GM19328 (cell line): ENCODE data around the gene REC114.
"Not testable (repeated sequence)": the region's sequence is repeated elsewhere in the genome, so short reads cannot be mapped to it uniquely, and the experiment has no call there.

Experiments
- ATAC-seq: cut with Tn5 transposase; IDR thresholded peaks from one replicate; pipeline ENCODE4 v1.9.1; 2021; ENCODE audit warnings: mild to moderate bottlenecking, moderate library complexity; ENCODE audit not compliant: unreplicated experiment

REC114 gene

GRCh38 chr15:73442968-73443367, at the start of gene REC114:
Gene REC114, plus strand, starts transcription at chr15:73443164. Its CDS starts 22 bp downstream, at chr15:73443186.
- ATAC-seq, result no peak

- ATAC-seq, result no peak
Observed at GRCh38 chr15:73393336-73393735, 49.6 kb upstream of the REC114 start.

- no peak for ATAC-seq
Observed at GRCh38 chr15:73394782-73395181, 48.2 kb upstream of the REC114 start.

DNA sequence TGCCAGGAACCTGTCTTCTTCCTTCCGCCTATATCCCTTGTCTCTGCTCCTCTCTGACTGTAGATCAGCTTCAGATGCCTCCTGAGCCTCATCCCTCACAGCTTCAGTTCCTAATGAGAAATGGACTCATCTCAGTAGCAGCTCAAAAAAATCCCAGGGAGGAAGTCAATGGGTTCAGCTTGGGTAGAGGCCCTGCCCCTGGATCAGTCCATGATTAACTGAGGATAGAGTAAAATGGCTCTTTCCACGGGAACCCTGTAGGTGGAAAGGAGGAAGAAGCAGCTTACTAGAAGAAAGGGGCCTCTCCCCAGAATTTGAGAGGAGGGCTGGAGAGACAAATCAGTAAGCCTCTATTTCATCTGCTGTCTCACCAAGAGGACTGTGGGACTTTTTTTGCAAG, 47.3 kb upstream of the REC114 start:
- no peak for ATAC-seq

- no peak for ATAC-seq
Observed at GRCh38 chr15:73397461-73397860, 45.5 kb upstream of the REC114 start.

GRCh38 chr15:73398861-73399260, 44.1 kb upstream of the REC114 start:
- no peak for ATAC-seq

GRCh38 chr15:73400222-73400621, 42.7 kb upstream of the REC114 start:
- ATAC-seq, result not testable (repeated sequence)

DNA sequence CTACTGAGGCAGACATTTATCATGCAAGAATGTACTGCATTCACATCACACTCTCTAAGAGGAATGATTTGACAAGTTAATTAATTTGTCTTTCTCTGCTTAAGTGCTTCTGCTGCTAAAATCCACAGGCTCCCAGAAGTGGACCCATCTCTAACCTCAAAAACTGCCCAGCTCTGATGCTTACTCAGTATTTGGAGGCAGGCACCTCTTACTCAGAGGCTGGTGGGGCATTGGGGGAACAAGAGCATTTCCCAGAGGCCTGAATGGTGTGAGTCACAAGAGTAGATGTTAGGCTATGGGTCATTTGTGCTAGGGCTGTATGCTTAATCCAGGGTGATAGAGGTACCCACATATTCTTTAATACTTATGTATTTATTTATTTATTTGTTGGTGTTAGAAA, 39.8 kb upstream of the REC114 start:
- ATAC-seq, result no peak

DNA sequence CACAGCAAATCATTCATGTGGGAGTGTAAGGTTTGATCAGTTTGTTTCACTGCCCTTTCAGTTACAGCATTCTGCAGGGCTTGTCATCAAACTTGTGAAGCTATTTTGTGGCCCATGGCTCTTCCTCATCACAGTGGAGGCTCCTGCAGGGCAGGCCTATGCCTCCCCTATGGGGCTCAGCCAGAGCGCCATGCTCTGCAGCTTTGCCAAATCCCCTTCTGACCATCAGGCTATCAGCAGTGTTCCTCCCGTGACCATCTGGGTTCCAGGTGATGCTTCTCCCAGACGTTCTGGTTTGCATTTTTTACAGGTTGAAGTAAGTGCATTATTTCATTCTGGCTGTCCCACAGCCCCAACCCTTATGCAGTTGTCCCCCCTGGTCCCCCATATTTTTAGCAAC, 28.1 kb upstream of the REC114 start:
- ATAC-seq, result no peak

- no peak for ATAC-seq
Observed at GRCh38 chr15:73424506-73424905, 18.5 kb upstream of the REC114 start.

DNA sequence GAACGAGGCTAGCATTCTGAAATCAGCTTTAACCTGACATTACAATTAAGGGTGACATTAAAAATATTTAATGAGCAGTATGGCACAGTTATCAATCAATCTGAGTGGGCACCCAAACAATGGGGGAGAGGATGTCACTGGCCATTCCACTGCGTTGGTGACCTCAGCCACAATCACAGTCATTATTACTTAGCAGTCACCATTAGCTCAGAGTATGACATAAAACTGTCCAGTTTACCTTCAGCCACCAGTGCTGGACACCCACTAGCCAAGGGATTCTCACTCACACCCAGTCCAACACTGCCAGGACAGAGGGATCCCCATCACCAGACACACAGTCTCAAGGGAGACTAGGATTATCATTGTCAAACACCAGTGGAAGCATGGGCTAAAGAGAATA, 17.5 kb upstream of the REC114 start:
- no peak for ATAC-seq

GRCh38 chr15:73426323-73426994, 16.5 kb upstream of the REC114 start:
- no peak for ATAC-seq

GRCh38 chr15:73431329-73431728, 11.6 kb upstream of the REC114 start:
- not testable (repeated sequence) for ATAC-seq

DNA sequence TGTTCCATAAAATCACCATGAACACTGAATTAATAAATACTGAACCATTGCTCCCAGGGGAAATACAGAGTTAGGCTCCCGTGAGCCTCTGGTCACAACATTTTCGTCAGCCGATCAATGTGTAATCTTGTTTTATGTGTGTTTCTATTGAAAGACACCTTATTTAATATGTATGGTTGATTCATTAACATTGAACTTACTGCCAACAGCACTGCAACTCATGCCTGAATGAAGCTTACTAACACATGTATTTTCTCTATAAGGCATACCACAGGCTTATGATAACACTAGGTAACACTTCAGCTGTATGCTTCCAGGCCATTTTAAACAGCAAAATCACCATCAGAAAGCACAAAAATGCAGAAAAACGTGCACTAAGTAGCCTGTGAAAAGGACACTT, 9.1 kb upstream of the REC114 start:
- ATAC-seq, result no peak

GRCh38 chr15:73436613-73437012, 6.4 kb upstream of the REC114 start:
- ATAC-seq, result no peak

- ATAC-seq, result no peak
Observed at GRCh38 chr15:73437543-73438109, 5.3 kb upstream of the REC114 start.

DNA sequence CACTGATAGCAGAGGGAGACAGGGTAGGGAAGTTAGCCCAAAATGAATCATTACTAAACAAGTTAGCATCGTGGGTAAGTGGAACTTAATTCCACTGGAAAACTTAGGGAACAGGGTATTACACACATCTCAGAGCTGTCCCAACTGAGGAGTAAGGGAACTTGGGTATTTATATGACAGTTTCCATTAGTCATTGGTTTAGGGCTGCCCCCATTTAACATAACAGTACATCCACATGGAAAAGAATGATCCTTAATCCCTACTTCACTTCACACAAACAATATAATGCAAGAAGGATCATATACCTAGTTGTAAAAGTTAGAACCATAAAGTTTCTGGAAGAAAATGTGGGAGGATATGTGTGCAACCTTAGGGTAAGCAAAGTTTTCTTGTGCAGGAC, 4.3 kb upstream of the REC114 start:
- no peak for ATAC-seq

DNA sequence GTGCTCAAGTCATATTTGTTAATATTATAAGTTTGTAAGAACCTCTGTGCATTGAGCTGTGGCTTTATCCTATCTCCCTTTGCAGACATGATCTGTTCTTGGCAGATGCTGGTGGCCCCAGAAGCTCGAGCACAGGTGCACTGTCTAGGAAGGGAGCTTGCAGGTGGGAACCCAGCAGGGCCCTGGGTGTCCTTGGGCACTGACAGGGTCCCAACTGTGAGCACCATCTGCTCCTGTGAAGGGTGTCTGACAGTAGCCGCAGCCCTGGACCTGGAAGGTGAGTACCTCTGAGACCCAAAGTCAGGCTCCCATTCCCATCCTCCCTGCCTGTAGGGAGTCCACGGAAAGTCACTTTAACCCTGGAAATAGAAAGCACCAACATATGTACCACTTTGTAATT, 2.4 kb upstream of the REC114 start:
- no peak for ATAC-seq

DNA sequence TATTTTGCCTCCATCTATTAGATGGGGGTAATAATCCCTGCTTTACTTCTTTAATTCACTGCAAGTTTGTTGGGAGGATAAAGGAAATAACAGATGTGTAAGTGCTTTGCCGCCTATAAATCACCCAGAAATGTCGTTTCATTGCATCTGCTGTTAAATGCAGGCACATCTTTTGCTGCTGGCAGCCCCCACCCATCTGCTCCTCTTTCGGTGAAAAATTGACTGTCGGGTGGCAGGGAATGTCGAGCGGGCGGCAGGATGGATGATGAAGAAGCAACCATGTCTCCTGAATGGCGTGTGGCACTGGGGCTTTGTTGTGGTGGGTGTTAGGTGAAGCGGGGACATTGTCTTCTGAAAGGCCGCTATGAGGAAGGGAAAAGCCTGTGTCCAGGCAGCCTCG, 543 bp upstream of the REC114 start:
- no peak for ATAC-seq

DNA sequence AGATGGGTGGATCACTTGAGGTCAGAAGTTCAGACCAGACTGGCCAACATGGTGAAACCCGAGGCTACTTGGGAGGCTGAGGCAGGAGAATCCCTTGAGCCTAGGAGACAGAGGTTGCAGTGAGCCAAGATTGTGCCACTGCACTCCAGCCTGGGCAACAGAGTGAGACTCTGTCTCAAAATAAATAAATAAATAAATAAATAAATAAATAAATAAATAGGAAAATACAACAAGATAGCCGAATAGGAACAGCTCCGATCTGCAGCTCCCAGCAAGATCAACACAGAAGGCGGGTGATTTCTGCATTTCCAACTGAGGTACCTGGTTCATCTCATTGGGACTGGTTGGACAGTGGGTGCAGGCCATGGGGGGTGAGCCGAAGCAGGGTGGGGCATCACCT, 4.5 kb downstream of the REC114 start:
- not testable (repeated sequence) for ATAC-seq

GRCh38 chr15:73448158-73448758, 5.3 kb downstream of the REC114 start:
- not testable (repeated sequence) for ATAC-seq

DNA sequence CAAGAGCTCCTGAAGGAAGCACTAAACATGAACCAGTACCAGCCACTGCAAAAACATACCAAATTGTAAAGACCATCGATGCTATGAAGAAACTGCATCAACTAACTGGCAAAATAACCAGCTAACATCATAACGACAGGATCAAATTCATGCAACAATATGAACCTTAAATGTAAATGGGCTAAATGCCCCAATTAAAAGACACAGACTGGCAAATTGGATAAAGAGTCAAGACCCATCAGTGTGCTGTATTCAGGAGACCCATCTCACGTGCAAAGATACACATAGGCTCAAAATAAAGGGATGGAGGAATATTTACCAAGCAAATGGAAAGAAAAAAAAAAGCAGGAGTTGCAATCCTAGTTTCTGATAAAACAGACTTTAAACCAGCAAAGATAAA, 7.0 kb downstream of the REC114 start:
- not testable (repeated sequence) for ATAC-seq
